Fibroblast of lung (primary cell): Measurements from ENCODE around the gene TRAPPC1. TPM values are rescaled to one million over a fixed set of nuclear protein-coding genes. Genes with fewer than 3 reads are reported as not detected.

ENCODE experiments used
- DNase-seq, 2 donors: peaks; one replicate each; pipeline versions ENCODE4 v3.0.0 to v3.0.0-alpha.2; 2010; ENCODE audit warnings: low read depth in 2 of 2
- H2AFZ ChIP-seq: 2 replicates; pipeline ENCODE4 v1.5.1; 2012; ENCODE audit warnings: low read length, control low read depth, inconsistent platforms
- H3K27ac ChIP-seq: 2 replicates; pipeline ENCODE4 v1.5.1; 2011; ENCODE audit warnings: low read length, control low read depth; ENCODE audit not compliant: insufficient read depth
- H3K27me3 ChIP-seq: 2 replicates; pipeline ENCODE4 v1.5.1; 2011; ENCODE audit warnings: mild to moderate bottlenecking, low read length; ENCODE audit not compliant: control insufficient read depth, insufficient read depth
- H3K36me3 ChIP-seq: 2 replicates; pipeline ENCODE4 v1.5.1; 2011; ENCODE audit warnings: low read length; ENCODE audit not compliant: control insufficient read depth, insufficient read depth
- H3K4me1 ChIP-seq: 2 replicates; pipeline ENCODE4 v1.5.1; 2011; ENCODE audit warnings: low read length; ENCODE audit not compliant: control insufficient read depth, insufficient read depth; ENCODE audit errors: extremely low read depth
- H3K4me2 ChIP-seq: 2 replicates; pipeline ENCODE4 v1.5.1; 2011; ENCODE audit warnings: low read length, control low read depth; ENCODE audit not compliant: insufficient read depth; ENCODE audit errors: extremely low read depth
- H3K4me3 ChIP-seq, 4 experiments: fragments of 200-600 bp in 1 of 4; sonication (generic) in 1 of 4; replicated peaks in 1 of 4; 2 replicates each; pipeline ENCODE4 v1.5.1; 2011 to 2016; ENCODE audit warnings: low read length in 4 of 4, low read depth in 3 of 4, mild to moderate bottlenecking in 3 of 4, control low read depth in 2 of 4, inconsistent platforms in 1 of 4, mixed read lengths in 1 of 4; ENCODE audit not compliant: insufficient read depth in 1 of 4; ENCODE audit errors: control extremely low read depth in 1 of 4
- H3K79me2 ChIP-seq: 2 replicates; pipeline ENCODE4 v1.5.1; 2012; ENCODE audit warnings: mild to moderate bottlenecking, low read length, inconsistent platforms; ENCODE audit not compliant: control insufficient read depth, insufficient read depth
- H3K9ac ChIP-seq: 2 replicates; pipeline ENCODE4 v1.5.1; 2011; ENCODE audit warnings: mild to moderate bottlenecking, low read length, control low read depth; ENCODE audit not compliant: insufficient read depth
- H3K9me3 ChIP-seq: 2 replicates; pipeline ENCODE4 v1.5.1; 2012; ENCODE audit warnings: low read depth, low read length; ENCODE audit not compliant: control insufficient read depth, insufficient read depth
- H4K20me1 ChIP-seq: 2 replicates; pipeline ENCODE4 v1.5.1; 2011; ENCODE audit warnings: low read length; ENCODE audit not compliant: control insufficient read depth, insufficient read depth; ENCODE audit errors: extremely low read depth
- CTCF ChIP-seq, 2 donors: IDR thresholded peaks in 1 of 2; conservative IDR thresholded peaks in 1 of 2; 1 replicate in 1 of 2; 2 replicates in 1 of 2; pipeline ENCODE4 v1.5.1; 2011 to 2012; ENCODE audit warnings: low read length in 2 of 2, control low read depth in 1 of 2, inconsistent platforms in 1 of 2, low read depth in 1 of 2, mild to moderate bottlenecking in 1 of 2
- EZH2 ChIP-seq: IDR thresholded peaks from 2 replicates; pipeline ENCODE4 v1.5.1; 2012; ENCODE audit warnings: low read length, control low read depth, mild to moderate bottlenecking; ENCODE audit errors: missing control alignments
- polyA plus RNA-seq, 2 donors: library from polyadenylated mRNA; depleted of rRNA in 1 of 2; stranded (reverse) in 1 of 2; unstranded in 1 of 2; fragments of >200 nt; gene quantifications; 2 replicates each; pipeline ENCODE4 v1.2.1, GENCODE V29; 2011 to 2012; ENCODE audit warnings: missing spikeins in 1 of 2
- total RNA-seq: library from RNA; depleted of rRNA; stranded (reverse); fragments of >200 nt; gene quantifications from 2 replicates; pipeline ENCODE4 v1.2.1, GENCODE V29; 2014

Gene TRAPPC1
- total and polyA plus RNA-seq, 2 donors (not counting 1 experiment from before 2014, with no cell fraction given), result 61.9 to 342 TPM

DNA sequence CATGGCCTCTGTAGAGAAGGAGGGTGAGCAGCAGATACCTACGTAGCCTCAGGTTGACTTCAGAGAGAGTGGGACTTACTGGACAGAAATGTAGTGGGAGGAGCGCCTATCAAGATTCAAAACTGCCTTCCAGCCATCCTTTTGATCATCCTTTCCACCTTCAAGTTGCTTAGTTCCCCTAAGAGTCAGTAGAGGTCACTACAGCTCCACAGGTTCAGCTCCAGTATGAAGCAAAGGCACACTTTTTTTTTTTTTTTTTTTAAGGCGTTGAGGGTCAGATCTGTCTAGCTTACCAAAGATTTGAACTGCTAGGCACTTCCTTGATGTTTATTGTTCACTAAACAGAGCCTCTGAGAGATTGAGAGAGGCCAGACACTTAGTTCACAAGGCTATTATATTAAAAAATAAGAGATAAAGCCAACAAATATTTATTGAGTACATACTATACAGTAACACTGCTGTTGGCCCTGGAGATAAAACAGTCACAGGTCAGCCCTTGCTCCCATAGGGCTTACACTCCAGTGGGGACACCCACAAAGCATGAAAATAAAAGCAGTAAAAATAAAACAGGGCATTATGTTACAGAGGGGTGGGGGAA is 18.7 kb downstream of the TRAPPC1 start:
- Histone ChIP-seq H3K4me3 (no peak overlapping the region), H3K27me3 (no peaks in the 10 kb centered on the region), H3K27ac (no peak overlapping the region), H3K36me3 (peaks cover 18% of the 10 kb centered on the region), H3K9me3 (no peaks in the 10 kb centered on the region), H3K4me2 (no peak overlapping the region), H3K79me2 (no peaks in the 10 kb centered on the region), H3K9ac (no peak overlapping the region), H3K4me1 (peaks cover 8% of the 10 kb centered on the region), H2AFZ (no peak overlapping the region), H4K20me1 (no peaks in the 10 kb centered on the region)
- TF ChIP-seq EZH2 (no peak), CTCF (conservative IDR thresholded peaks at IDR 0.05 in 1 of 2, IDR thresholded peaks at IDR 0.05 in 1 of 2; ENCODE audit: low read depth in 1 of 2, low read length in 2 of 2) (peak; percentile 81 to 84)
- DNase-seq, result peak; percentile 66 to 86

- Histone ChIP-seq H3K36me3 (peaks cover 25% of the 10 kb centered on the region), H3K27me3 (no peaks in the 10 kb centered on the region), H3K4me3 (no peak overlapping the region), H4K20me1 (no peaks in the 10 kb centered on the region), H3K9me3 (no peaks in the 10 kb centered on the region), H3K4me1 (peaks cover 5% of the 10 kb centered on the region), H3K79me2 (no peaks in the 10 kb centered on the region), H3K4me2 (no peak overlapping the region), H3K27ac (no peak overlapping the region), H3K9ac (no peak overlapping the region), H2AFZ (no peak overlapping the region)
- no peak for DNase-seq
- TF ChIP-seq CTCF (conservative IDR thresholded peaks at IDR 0.05 in 1 of 2, IDR thresholded peaks at IDR 0.05 in 1 of 2; ENCODE audit: low read depth in 1 of 2, low read length in 2 of 2) (no peak), EZH2 (no peak)
Observed at GRCh38 chr17:7911116-7911515, 20.6 kb downstream of the TRAPPC1 start.

DNA sequence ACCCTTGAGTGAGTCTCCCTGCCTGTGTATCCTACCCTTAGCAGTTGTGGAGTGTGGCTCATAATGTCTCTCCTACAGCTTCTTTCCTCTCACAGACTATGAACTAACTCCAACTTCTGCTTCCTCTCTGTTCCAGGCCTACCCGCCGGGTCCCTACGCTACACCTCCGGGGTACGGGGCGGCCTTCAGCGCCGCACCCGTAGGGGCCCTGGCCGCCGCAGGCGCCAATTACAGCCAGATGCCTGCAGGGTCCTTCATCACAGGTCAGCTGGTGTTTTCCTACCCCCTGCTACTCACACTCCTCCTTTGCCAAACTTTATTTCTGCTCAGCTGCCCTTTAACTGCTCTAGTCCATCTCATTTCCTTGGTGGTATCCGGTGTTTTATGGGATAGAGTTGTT is 21.0 kb downstream of the TRAPPC1 start:
- no peaks in the 10 kb centered on the region for H3K79me2 ChIP-seq
- peaks cover 28% of the 10 kb centered on the region for H3K36me3 ChIP-seq
- no peak overlapping the region for H3K9ac ChIP-seq

More for the DNA sequence above, 21.0 kb downstream of the TRAPPC1 start:
- H3K27me3 ChIP-seq, result no peaks in the 10 kb centered on the region
- TF ChIP-seq CTCF (conservative IDR thresholded peaks at IDR 0.05 in 1 of 2, IDR thresholded peaks at IDR 0.05 in 1 of 2; ENCODE audit: low read depth in 1 of 2, low read length in 2 of 2) (no peak), EZH2 (no peak)
- no peaks in the 10 kb centered on the region for H4K20me1 ChIP-seq
- no peak for DNase-seq
- H3K9me3 ChIP-seq, result no peaks in the 10 kb centered on the region
- peaks cover 5% of the 10 kb centered on the region for H3K4me1 ChIP-seq
- no peak overlapping the region for H2AFZ ChIP-seq
- no peak overlapping the region for H3K27ac ChIP-seq
- no peak overlapping the region for H3K4me3 ChIP-seq
- H3K4me2 ChIP-seq, result no peak overlapping the region
